ENCODE results near the gene GTPBP8. TPM values are rescaled to one million over a fixed set of nuclear protein-coding genes. Genes with fewer than 3 reads are reported as not detected.

The GTPBP8 gene
- total and polyA plus RNA-seq, 10 of the 15 experiments (the other 5 are each of a cell fraction or from before 2014, with no cell fraction given), result 10.3 to 29.0 (median 17.0) TPM

- TF ChIP-seq CEBPB (IDR thresholded peaks at IDR 0.05; ENCODE audit: borderline replicate concordance in 1 of 2, low read depth in 2 of 2, low read length in 2 of 2) (no peak), ZBTB33 (IDR thresholded peaks at IDR 0.05) (no peak), EGR1 (IDR thresholded peaks at IDR 0.05; ENCODE audit: borderline replicate concordance in 1 of 2, low read depth in 2 of 2, low read length in 2 of 2) (peak in 1 of 2 experiments; percentile 87; a peak in 1 of 3 replicates), SUPT20H (IDR thresholded peaks at IDR 0.05; ENCODE audit: borderline replicate concordance, control insufficient read depth, low read depth, low read length) (no peak), ELK1 (IDR thresholded peaks at IDR 0.05; ENCODE audit: low read depth, low read length) (0 out of 2 replicates have a peak, but pooled peaks have one; percentile 11), NFYB (IDR thresholded peaks at IDR 0.05; ENCODE audit: insufficient read depth, low read depth, low read length) (no peak), TARDBP (IDR thresholded peaks at IDR 0.05; ENCODE audit: borderline replicate concordance) (no peak; the same call in 1 of the 2 replicates), IKZF2 (IDR thresholded peaks at IDR 0.05) (peak; percentile 66 to 81; a peak in 3 of 4 replicates), RAD51 (IDR thresholded peaks at IDR 0.05) (peak; percentile 84)
Observed at GRCh38 chr3:113019182-113020137, 28.7 kb downstream of the GTPBP8 start (continued).

All from GM12878 (cell line).